ENCODE data around the gene STPG3.

DNA sequence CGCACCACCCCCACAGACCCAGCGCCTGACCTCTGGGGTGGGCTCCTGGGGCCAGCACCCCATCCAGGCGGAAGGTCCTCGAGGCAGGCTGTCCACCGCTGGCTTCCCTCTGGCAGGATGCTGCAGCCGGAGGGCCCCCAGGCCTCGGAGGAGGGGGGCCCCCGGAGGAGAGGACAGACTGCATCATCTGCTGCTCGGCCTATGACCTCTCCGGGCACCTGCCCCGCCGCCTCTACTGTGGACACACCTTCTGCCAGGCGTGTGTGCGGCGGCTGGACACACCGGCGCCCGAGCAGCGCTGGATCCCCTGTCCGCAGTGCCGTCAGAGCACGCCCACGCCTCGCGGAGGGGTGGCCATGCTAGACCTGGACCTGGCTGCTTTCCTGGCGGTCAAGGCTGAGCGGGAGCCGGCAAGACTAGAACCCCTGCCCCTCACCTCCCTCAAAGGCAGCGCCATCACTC lies 22.5 kb upstream of the STPG3 start:
- TF ChIP-seq, protein P1, sequence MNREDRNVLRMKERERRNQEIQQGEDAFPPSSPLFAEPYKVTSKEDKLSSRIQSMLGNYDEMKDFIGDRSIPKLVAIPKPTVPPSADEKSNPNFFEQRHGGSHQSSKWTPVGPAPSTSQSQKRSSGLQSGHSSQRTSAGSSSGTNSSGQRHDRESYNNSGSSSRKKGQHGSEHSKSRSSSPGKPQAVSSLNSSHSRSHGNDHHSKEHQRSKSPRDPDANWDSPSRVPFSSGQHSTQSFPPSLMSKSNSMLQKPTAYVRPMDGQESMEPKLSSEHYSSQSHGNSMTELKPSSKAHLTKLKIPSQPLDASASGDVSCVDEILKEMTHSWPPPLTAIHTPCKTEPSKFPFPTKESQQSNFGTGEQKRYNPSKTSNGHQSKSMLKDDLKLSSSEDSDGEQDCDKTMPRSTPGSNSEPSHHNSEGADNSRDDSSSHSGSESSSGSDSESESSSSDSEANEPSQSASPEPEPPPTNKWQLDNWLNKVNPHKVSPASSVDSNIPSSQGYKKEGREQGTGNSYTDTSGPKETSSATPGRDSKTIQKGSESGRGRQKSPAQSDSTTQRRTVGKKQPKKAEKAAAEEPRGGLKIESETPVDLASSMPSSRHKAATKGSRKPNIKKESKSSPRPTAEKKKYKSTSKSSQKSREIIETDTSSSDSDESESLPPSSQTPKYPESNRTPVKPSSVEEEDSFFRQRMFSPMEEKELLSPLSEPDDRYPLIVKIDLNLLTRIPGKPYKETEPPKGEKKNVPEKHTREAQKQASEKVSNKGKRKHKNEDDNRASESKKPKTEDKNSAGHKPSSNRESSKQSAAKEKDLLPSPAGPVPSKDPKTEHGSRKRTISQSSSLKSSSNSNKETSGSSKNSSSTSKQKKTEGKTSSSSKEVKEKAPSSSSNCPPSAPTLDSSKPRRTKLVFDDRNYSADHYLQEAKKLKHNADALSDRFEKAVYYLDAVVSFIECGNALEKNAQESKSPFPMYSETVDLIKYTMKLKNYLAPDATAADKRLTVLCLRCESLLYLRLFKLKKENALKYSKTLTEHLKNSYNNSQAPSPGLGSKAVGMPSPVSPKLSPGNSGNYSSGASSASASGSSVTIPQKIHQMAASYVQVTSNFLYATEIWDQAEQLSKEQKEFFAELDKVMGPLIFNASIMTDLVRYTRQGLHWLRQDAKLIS (CRISPR knock-in tag; IDR thresholded peaks at IDR 0.05), result no peak
- TF ChIP-seq POLR2AphosphoS5 (IDR thresholded peaks at IDR 0.05; ENCODE audit: control insufficient read depth, insufficient read depth, low read depth, low read length) (no peak), RBM15 (IDR thresholded peaks at IDR 0.05; ENCODE audit: insufficient read depth, low read length) (no peak)
